ENCODE data around the gene ATG4B.

The ATG4B gene

GRCh38 chr2:241629762-241630435 is 7.6 kb upstream of the ATG4B start:
- TF ChIP-seq CTCF (IDR thresholded peaks at IDR 0.05; ENCODE audit: insufficient read depth, low read length, missing control alignments) = no peak
- H3K4me3 ChIP-seq (ENCODE audit: low read depth, low read length) = no peak overlapping the region
- ChIA-PET POLR2A (no interaction called here), CTCF (interaction anchor here (0.7 to 2.2 kb wide), 2 partner anchors 19 kb away, joined by 3 to 6 read pairs; no protein-coding TSS in a partner anchor)
- DNase-seq (ENCODE audit: low read depth, low spot score) = no peak

GRCh38 chr2:241632478-241633325 is 4.8 kb upstream of the ATG4B start:
- ChIA-PET POLR2A (no interaction called here), CTCF (interaction anchor here (1.8 kb wide), 1 partner anchor 23 kb away, joined by 6 read pairs; no protein-coding TSS in a partner anchor)
- no peak for TF ChIP-seq CTCF (IDR thresholded peaks at IDR 0.05; ENCODE audit: insufficient read depth, low read length, missing control alignments)
- no peak for DNase-seq (ENCODE audit: low read depth, low spot score)
- no peak overlapping the region for H3K4me3 ChIP-seq (ENCODE audit: low read depth, low read length)

GRCh38 chr2:241633561-241633960 is 3.9 kb upstream of the ATG4B start:
- ChIA-PET POLR2A (no interaction called here), CTCF (interaction anchor here (1.7 to 1.8 kb wide), 2 partner anchors 9 to 23 kb away, joined by 6 to 7 read pairs; no protein-coding TSS in a partner anchor)
- H3K4me3 ChIP-seq (ENCODE audit: low read depth, low read length) = no peak overlapping the region
- TF ChIP-seq CTCF (IDR thresholded peaks at IDR 0.05; ENCODE audit: insufficient read depth, low read length, missing control alignments) = no peak
- no peak for DNase-seq (ENCODE audit: low read depth, low spot score)

- peak overlapping the region; percentile 91 for H3K4me3 ChIP-seq (ENCODE audit: low read depth, low read length)
- ChIA-PET CTCF (no interaction called here), POLR2A (interaction anchor here (0.7 kb wide), 1 partner anchor 74 kb away, joined by 3 read pairs; no protein-coding TSS in a partner anchor)
- TF ChIP-seq CTCF (IDR thresholded peaks at IDR 0.05; ENCODE audit: insufficient read depth, low read length, missing control alignments) = no peak
- DNase-seq (ENCODE audit: low read depth, low spot score) = no peak
These were observed 1.7 kb upstream of the ATG4B start for GRCh38 chr2:241635756-241636155.

- DNase-seq (ENCODE audit: low read depth, low spot score) = no peak
- TF ChIP-seq CTCF (IDR thresholded peaks at IDR 0.05; ENCODE audit: insufficient read depth, low read length, missing control alignments) = no peak
- peak overlapping the region; percentile 91 for H3K4me3 ChIP-seq (ENCODE audit: low read depth, low read length)
- ChIA-PET POLR2A (interaction anchor here (0.6 to 1.6 kb wide), 3 partner anchors 75 to 135 kb away, joined by 3 to 4 read pairs (median 3); no protein-coding TSS in a partner anchor), CTCF (interaction anchor here (1.0 to 2.1 kb wide), 3 partner anchors 22 to 129 kb away, joined by 3 to 7 read pairs (median 4); partner anchors contain the start of gene STK25)
These were observed 1.1 kb upstream of the ATG4B start for GRCh38 chr2:241636182-241637017.
